Gastroesophageal sphincter (tissue), 4 donors: Measurements from ENCODE around the gene ADD1. TPM values are rescaled to one million over a fixed set of nuclear protein-coding genes. Genes with fewer than 3 reads are reported as not detected.

Experiments used
- ATAC-seq: fragments of 150-250 bp; one replicate; pipeline ENCODE4 v1.9.1; 2016; ENCODE audit warnings: mild to moderate bottlenecking, moderate library complexity
- H3K27ac ChIP-seq, 4 donors: fragments of 200-600 bp; sonication (generic) in 3 of 4; 1 replicate in 3 of 4; 2 replicates in 1 of 4; pipeline ENCODE4 v1.5.1; 2016 to 2019
- H3K27me3 ChIP-seq: fragments of 200-600 bp; sonication (generic); one replicate; pipeline ENCODE4 v1.5.1; 2019
- H3K36me3 ChIP-seq, 2 donors: fragments of 200-600 bp; sonication (generic); one replicate each; pipeline ENCODE4 v1.5.1; 2019; ENCODE audit warnings: control low read depth in 1 of 2
- H3K4me1 ChIP-seq, 3 donors: fragments of 200-600 bp; sonication (generic); 1 replicate in 2 of 3; 2 replicates in 1 of 3; pipeline ENCODE4 v1.5.1; 2016 to 2019; ENCODE audit warnings: control low read depth in 2 of 3
- H3K4me3 ChIP-seq, 2 donors: fragments of 200-600 bp; sonication (generic); one replicate each; pipeline ENCODE4 v1.5.1; 2019; ENCODE audit warnings: mild to moderate bottlenecking in 1 of 2, moderate library complexity in 1 of 2
- H3K9me3 ChIP-seq, 3 donors: fragments of 200-600 bp; sonication (generic); one replicate each; pipeline ENCODE4 v1.5.1; 2017 to 2019; ENCODE audit warnings: control low read depth in 2 of 3
- CTCF ChIP-seq, 4 experiments: fragments of 200-600 bp in 2 of 4; fragments of 450-650 bp in 2 of 4; sonication (generic) in 1 of 4; IDR thresholded peaks; one replicate each; pipeline ENCODE4 v1.5.1; 2017 to 2019; ENCODE audit warnings: antibody characterized with exemption in 4 of 4, mild to moderate bottlenecking in 2 of 4, moderate library complexity in 2 of 4
- EP300 ChIP-seq: sonication (generic); formaldehyde crosslinking; IDR thresholded peaks from one replicate; pipeline ENCODE4 v1.6.1; 2017; ENCODE audit warnings: antibody characterized with exemption, mild to moderate bottlenecking
- POLR2A ChIP-seq, 2 donors: fragments of 450-650 bp; IDR thresholded peaks; one replicate each; pipeline ENCODE4 v1.6.1; 2017; ENCODE audit warnings: antibody characterized with exemption in 2 of 2, mild to moderate bottlenecking in 2 of 2, moderate library complexity in 1 of 2
- POLR2AphosphoS5 ChIP-seq: sonication (generic); formaldehyde crosslinking; IDR thresholded peaks from one replicate; pipeline ENCODE4 v1.6.1; 2017; ENCODE audit warnings: antibody characterized with exemption
- WGBS, 2 donors: methylation state at CpG; one replicate each; pipeline ENCODE4 v1.1.5; 2018; ENCODE audit warnings: low coverage in 1 of 2; 5-methylcytosine and 5-hydroxymethylcytosine counted together
- total RNA-seq, 4 donors: library from RNA; depleted of rRNA; stranded (reverse); fragments of >200 nt; gene quantifications; one replicate each; pipeline ENCODE4 v1.1.0, GENCODE V29; 2016

The ADD1 gene
- total RNA-seq, 4 donors from 2014 or later = 230 to 384 (median 297) TPM

GRCh38 chr4:2814627-2815270 lies 28.9 kb upstream of the ADD1 start:
- Histone ChIP-seq H3K9me3 (no peaks in the 10 kb centered on the region), H3K36me3 (peaks cover 0 to 10% of the 10 kb centered on the region in 2 donors), H3K27ac (no peak overlapping the region), H3K27me3 (no peaks in the 10 kb centered on the region), H3K4me3 (no peak overlapping the region), H3K4me1 (peaks cover 0 to 64% (median 37%) of the 10 kb centered on the region in 3 donors)
- no CpG with 5 or more reads among the region's 7 CpGs for WGBS, 2 donors
- TF ChIP-seq POLR2AphosphoS5 = no peak
- no peak for TF ChIP-seq POLR2A (IDR thresholded peaks at IDR 0.05)
- ATAC-seq = no peak

- WGBS, 2 donors = 100% methylated on average over 1 of the region's 1 CpG
These were observed 27.2 kb upstream of the ADD1 start for GRCh38 chr4:2816401-2816954.

GRCh38 chr4:2817137-2817536 lies 26.5 kb upstream of the ADD1 start:
- peak overlapping the region in 1 of 4 donors; percentile 50 for H3K27ac ChIP-seq
- H3K36me3 ChIP-seq = peaks cover 0 to 27% of the 10 kb centered on the region in 2 donors
- no peaks in the 10 kb centered on the region for H3K27me3 ChIP-seq
- H3K4me1 ChIP-seq = peaks cover 0 to 40% (median 19%) of the 10 kb centered on the region in 3 donors
- ATAC-seq = no peak
- TF ChIP-seq CTCF (IDR thresholded peaks at IDR 0.05) (no peak), POLR2AphosphoS5 (no peak), POLR2A (IDR thresholded peaks at IDR 0.05) (no peak), EP300 (no peak)
- no peaks in the 10 kb centered on the region for H3K9me3 ChIP-seq
- WGBS, 2 donors = 63 to 80% methylated on average over 4 of the region's 4 CpGs
- H3K4me3 ChIP-seq = peak overlapping the region in 1 of 2 donors; percentile 64

More at GRCh38 chr4:2816401-2816954, 27.2 kb upstream of the ADD1 start:
- H3K36me3 ChIP-seq = peaks cover 0 to 21% of the 10 kb centered on the region in 2 donors
- no peaks in the 10 kb centered on the region for H3K27me3 ChIP-seq
- TF ChIP-seq EP300 (no peak), CTCF (IDR thresholded peaks at IDR 0.05) (no peak), POLR2A (IDR thresholded peaks at IDR 0.05) (no peak), POLR2AphosphoS5 (no peak)
- H3K9me3 ChIP-seq = no peaks in the 10 kb centered on the region
- no peak for ATAC-seq
- H3K27ac ChIP-seq = no peak overlapping the region
- H3K4me1 ChIP-seq = peaks cover 0 to 47% (median 26%) of the 10 kb centered on the region in 3 donors
- no peak overlapping the region for H3K4me3 ChIP-seq

GRCh38 chr4:2817701-2818350 lies 25.8 kb upstream of the ADD1 start:
- Histone ChIP-seq H3K36me3 (peaks cover 0 to 34% of the 10 kb centered on the region in 2 donors), H3K27me3 (no peaks in the 10 kb centered on the region), H3K4me1 (peaks cover 0 to 34% (median 14%) of the 10 kb centered on the region in 3 donors), H3K27ac (peak overlapping the region in 3 of 4 donors; percentile 43 to 77 (median 54)), H3K4me3 (peak overlapping the region; percentile 64 to 67), H3K9me3 (no peaks in the 10 kb centered on the region)
- peak; percentile 52 for ATAC-seq
- no CpG with 5 or more reads among the region's 65 CpGs for WGBS, 2 donors
- TF ChIP-seq CTCF (IDR thresholded peaks at IDR 0.05) = no peak

- Histone ChIP-seq H3K27ac (peak overlapping the region in 3 of 4 donors; percentile 43 to 77 (median 54)), H3K36me3 (peaks cover 0 to 40% of the 10 kb centered on the region in 2 donors)
These were observed 25.2 kb upstream of the ADD1 start for GRCh38 chr4:2818351-2818939.

More at GRCh38 chr4:2818351-2818939, 25.2 kb upstream of the ADD1 start:
- ATAC-seq = peak; percentile 17
- WGBS, 2 donors = no CpG with 5 or more reads among the region's 54 CpGs
- H3K4me1 ChIP-seq = peaks cover 0 to 27% (median 14%) of the 10 kb centered on the region in 3 donors
- peak overlapping the region; percentile 64 to 67 for H3K4me3 ChIP-seq
- H3K27me3 ChIP-seq = no peaks in the 10 kb centered on the region
- TF ChIP-seq CTCF (IDR thresholded peaks at IDR 0.05) (no peak), EP300 (no peak), POLR2AphosphoS5 (no peak), POLR2A (IDR thresholded peaks at IDR 0.05) (no peak)
- H3K9me3 ChIP-seq = no peaks in the 10 kb centered on the region
